HL-60 (cell line): ENCODE measurements around the gene FFAR1.

ENCODE experiments used
- DNase-seq, 2 experiments: peaks; one replicate each; pipeline ENCODE4 v3.0.0-alpha.2; 2010 to 2020; ENCODE audit warnings: low read depth in 1 of 2, low spot score in 1 of 2
- H3K27ac ChIP-seq: fragments of 250-450 bp; sonication (Bioruptor Pico); replicated peaks from 2 replicates; pipeline ENCODE4 v1.5.1; 2020; ENCODE audit warnings: mild to moderate bottlenecking, moderate library complexity
- H3K27me3 ChIP-seq: fragments of 250-450 bp; sonication (Bioruptor Pico); 2 replicates; pipeline ENCODE4 v1.5.1; 2021; ENCODE audit warnings: mild to moderate bottlenecking, moderate library complexity; ENCODE audit not compliant: insufficient read depth, poor library complexity, severe bottlenecking
- H3K4me3 ChIP-seq: replicated peaks from 2 replicates; pipeline ENCODE4 v1.5.1; 2011; ENCODE audit warnings: mild to moderate bottlenecking, control low read depth, low read length; ENCODE audit not compliant: insufficient read depth
- GABPA ChIP-seq: IDR thresholded peaks from 2 replicates; pipeline ENCODE4 v1.6.1; 2012; ENCODE audit warnings: low read depth
- POLR2AphosphoS5 ChIP-seq: IDR thresholded peaks from 2 replicates; pipeline ENCODE4 v1.6.1; 2012; ENCODE audit warnings: low read depth
- SPI1 ChIP-seq: IDR thresholded peaks from 2 replicates; pipeline ENCODE4 v1.6.1; 2012; ENCODE audit warnings: low read depth, mild to moderate bottlenecking, borderline replicate concordance
- TF ChIP-seq, protein P1 (sequence below): IDR thresholded peaks from 2 replicates; pipeline ENCODE4 v1.6.1; 2012; ENCODE audit warnings: low read depth; ENCODE audit not compliant: insufficient replicate concordance
- TF ChIP-seq, protein P2 (sequence below): IDR thresholded peaks from one replicate; pipeline ENCODE4 v1.5.1; 2011; ENCODE audit warnings: low read length, control low read depth, inconsistent platforms; ENCODE audit not compliant: insufficient read depth

FFAR1 gene

DNA sequence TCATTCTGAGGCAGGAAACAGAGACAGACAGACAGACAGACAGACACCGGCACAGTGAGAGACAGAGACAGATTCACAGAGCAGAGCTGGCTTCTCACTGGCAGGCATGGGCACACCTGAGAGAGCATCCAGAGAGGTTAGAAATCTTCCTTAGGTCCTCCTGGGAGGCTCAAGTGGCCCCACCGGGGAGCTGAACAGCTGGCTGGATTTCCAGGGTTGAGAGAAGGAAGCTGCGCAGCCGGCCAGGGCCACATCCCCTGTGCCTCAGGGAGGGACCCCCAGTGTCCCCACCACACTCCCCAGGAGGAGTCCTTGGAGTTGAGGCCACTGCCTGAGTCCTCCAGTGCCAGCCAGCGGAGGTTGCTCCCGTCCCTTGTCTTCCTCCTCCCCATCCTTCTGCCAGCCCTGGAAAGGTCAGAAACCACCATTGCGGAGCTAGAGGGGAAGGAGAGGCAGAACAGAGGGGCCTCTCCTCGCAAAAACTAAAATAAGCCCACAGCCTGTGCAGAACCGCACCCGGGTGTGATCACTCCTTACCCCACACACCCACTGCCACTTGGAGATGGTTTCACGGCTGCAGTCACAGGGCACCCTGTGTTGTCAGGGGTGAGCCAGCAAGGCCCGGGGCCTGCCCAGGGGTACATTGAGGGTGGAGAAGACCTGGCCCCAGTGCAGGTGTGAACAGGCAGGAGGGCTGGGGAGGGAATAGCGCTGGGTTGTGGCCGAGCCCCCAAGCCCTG is 14.7 kb downstream of the FFAR1 start:
- Histone ChIP-seq H3K4me3 (no peak overlapping the region), H3K27ac (no peak overlapping the region), H3K27me3 (no peaks in the 10 kb centered on the region)
- no peak for TF ChIP-seq SPI1
- TF ChIP-seq, protein P1, sequence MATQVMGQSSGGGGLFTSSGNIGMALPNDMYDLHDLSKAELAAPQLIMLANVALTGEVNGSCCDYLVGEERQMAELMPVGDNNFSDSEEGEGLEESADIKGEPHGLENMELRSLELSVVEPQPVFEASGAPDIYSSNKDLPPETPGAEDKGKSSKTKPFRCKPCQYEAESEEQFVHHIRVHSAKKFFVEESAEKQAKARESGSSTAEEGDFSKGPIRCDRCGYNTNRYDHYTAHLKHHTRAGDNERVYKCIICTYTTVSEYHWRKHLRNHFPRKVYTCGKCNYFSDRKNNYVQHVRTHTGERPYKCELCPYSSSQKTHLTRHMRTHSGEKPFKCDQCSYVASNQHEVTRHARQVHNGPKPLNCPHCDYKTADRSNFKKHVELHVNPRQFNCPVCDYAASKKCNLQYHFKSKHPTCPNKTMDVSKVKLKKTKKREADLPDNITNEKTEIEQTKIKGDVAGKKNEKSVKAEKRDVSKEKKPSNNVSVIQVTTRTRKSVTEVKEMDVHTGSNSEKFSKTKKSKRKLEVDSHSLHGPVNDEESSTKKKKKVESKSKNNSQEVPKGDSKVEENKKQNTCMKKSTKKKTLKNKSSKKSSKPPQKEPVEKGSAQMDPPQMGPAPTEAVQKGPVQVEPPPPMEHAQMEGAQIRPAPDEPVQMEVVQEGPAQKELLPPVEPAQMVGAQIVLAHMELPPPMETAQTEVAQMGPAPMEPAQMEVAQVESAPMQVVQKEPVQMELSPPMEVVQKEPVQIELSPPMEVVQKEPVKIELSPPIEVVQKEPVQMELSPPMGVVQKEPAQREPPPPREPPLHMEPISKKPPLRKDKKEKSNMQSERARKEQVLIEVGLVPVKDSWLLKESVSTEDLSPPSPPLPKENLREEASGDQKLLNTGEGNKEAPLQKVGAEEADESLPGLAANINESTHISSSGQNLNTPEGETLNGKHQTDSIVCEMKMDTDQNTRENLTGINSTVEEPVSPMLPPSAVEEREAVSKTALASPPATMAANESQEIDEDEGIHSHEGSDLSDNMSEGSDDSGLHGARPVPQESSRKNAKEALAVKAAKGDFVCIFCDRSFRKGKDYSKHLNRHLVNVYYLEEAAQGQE: no peak
- TF ChIP-seq, protein P2, sequence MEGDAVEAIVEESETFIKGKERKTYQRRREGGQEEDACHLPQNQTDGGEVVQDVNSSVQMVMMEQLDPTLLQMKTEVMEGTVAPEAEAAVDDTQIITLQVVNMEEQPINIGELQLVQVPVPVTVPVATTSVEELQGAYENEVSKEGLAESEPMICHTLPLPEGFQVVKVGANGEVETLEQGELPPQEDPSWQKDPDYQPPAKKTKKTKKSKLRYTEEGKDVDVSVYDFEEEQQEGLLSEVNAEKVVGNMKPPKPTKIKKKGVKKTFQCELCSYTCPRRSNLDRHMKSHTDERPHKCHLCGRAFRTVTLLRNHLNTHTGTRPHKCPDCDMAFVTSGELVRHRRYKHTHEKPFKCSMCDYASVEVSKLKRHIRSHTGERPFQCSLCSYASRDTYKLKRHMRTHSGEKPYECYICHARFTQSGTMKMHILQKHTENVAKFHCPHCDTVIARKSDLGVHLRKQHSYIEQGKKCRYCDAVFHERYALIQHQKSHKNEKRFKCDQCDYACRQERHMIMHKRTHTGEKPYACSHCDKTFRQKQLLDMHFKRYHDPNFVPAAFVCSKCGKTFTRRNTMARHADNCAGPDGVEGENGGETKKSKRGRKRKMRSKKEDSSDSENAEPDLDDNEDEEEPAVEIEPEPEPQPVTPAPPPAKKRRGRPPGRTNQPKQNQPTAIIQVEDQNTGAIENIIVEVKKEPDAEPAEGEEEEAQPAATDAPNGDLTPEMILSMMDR: no peak
- no peak for TF ChIP-seq POLR2AphosphoS5
- no peak for TF ChIP-seq GABPA
- no peak for DNase-seq

DNA sequence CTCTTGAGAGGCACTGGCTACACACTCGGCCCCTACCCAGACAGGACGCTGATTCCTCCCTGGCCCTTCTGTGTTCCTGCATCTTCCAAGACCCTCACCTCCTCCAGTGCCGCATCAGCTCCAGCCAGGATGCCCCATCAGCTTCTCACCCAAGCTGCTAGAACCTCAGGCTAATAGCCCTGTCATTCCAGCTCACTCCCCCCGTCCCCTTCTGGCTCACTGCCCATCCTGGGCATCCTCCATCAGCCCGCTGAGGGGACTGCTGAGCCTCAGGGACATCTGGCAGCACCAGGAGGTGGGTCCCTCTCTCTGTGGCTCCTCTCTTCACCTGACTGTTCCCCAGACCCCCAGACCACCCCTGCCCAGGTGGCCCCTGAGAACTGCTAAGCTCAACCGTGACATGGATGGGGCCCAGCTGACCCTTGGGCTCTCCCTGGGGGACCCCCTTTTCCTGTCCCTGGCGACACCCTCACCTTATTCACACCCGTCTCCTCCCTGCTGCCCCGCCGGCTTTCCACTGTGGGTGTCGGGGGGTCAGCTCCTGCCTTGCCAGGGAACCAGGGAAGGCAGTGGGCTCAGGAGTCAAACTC is 15.4 kb downstream of the FFAR1 start:
- TF ChIP-seq SPI1: no peak
- TF ChIP-seq GABPA: no peak
- TF ChIP-seq, protein P2: no peak
- TF ChIP-seq POLR2AphosphoS5: no peak
- TF ChIP-seq, protein P1: no peak
- Histone ChIP-seq H3K27ac (no peak overlapping the region), H3K27me3 (no peaks in the 10 kb centered on the region), H3K4me3 (no peak overlapping the region)
- DNase-seq: no peak

DNA sequence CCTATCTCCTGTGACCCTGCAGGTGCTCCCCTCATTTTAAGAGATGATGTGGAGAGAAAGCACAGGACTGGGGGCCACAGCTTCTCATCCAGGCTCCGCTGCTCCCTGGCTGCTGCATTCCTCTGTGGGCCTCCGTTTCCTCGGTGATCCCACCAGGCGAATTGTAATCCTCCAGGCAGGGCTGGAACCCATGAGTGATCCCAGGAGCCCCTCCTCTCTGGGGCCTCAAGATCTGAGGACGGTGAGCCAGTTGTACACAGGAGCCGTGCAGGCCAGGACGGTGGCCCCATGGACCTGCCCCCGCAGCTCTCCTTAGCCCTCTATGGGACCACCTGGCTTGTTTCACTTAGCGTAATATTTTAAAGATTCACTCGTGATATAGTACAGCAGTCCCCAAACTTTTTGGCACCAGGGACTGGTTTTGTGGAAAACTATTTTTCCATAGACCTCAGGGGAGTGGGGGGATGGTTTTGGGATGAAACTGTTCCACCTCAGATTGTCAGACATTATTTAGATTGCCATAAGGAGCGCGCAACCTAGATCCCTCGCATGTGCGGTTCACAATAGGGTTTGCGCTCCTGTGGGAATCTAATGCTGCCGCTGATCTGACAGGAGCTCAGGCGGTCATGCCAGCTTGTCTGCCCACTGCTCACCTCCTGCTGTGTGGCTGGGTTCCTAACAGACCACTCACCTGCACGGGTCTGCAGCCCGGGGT is 16.2 kb downstream of the FFAR1 start:
- TF ChIP-seq POLR2AphosphoS5: no peak
- TF ChIP-seq, protein P1: no peak
- no peak for DNase-seq
- Histone ChIP-seq H3K27ac (no peak overlapping the region), H3K27me3 (no peaks in the 10 kb centered on the region), H3K4me3 (no peak overlapping the region)
